ENCODE measurements around the gene ZNF318.

ZNF318 gene

GRCh38 chr6:43407296-43407695 is 37.8 kb upstream of the ZNF318 start:
- DNase-seq, result no peak
- H3K4me3 ChIP-seq (ENCODE audit: low read depth, low read length), result no peak overlapping the region
- H3K9me3 ChIP-seq (ENCODE audit: severe bottlenecking), result peaks cover 8% of the 10 kb centered on the region
- no peaks in the 10 kb centered on the region for H3K36me3 ChIP-seq
- H3K27me3 ChIP-seq (ENCODE audit: insufficient read depth, low read depth, severe bottlenecking), result no peaks in the 10 kb centered on the region
- H3K27ac ChIP-seq, result no peak overlapping the region
- TF ChIP-seq CTCF (IDR thresholded peaks at IDR 0.05; ENCODE audit: low read depth, low read length), result no peak

GRCh38 chr6:43405354-43405753 is 35.9 kb upstream of the ZNF318 start:
- DNase-seq, result no peak
- Histone ChIP-seq H3K4me3 (ENCODE audit: low read depth, low read length) (no peak overlapping the region), H3K27me3 (ENCODE audit: insufficient read depth, low read depth, severe bottlenecking) (no peaks in the 10 kb centered on the region), H3K9me3 (ENCODE audit: severe bottlenecking) (peaks cover 3% of the 10 kb centered on the region), H3K36me3 (no peaks in the 10 kb centered on the region), H3K27ac (no peak overlapping the region)
- no peak for TF ChIP-seq CTCF (IDR thresholded peaks at IDR 0.05; ENCODE audit: low read depth, low read length)

GRCh38 chr6:43402820-43403219 is 33.4 kb upstream of the ZNF318 start:
- no peaks in the 10 kb centered on the region for H3K36me3 ChIP-seq
- no peaks in the 10 kb centered on the region for H3K9me3 ChIP-seq (ENCODE audit: severe bottlenecking)
- H3K27me3 ChIP-seq (ENCODE audit: insufficient read depth, low read depth, severe bottlenecking), result no peaks in the 10 kb centered on the region
- peak; percentile 47 for DNase-seq
- no peak overlapping the region for H3K27ac ChIP-seq
- no peak overlapping the region for H3K4me3 ChIP-seq (ENCODE audit: low read depth, low read length)
- TF ChIP-seq CTCF (IDR thresholded peaks at IDR 0.05; ENCODE audit: low read depth, low read length), result peak; percentile 56

DNA sequence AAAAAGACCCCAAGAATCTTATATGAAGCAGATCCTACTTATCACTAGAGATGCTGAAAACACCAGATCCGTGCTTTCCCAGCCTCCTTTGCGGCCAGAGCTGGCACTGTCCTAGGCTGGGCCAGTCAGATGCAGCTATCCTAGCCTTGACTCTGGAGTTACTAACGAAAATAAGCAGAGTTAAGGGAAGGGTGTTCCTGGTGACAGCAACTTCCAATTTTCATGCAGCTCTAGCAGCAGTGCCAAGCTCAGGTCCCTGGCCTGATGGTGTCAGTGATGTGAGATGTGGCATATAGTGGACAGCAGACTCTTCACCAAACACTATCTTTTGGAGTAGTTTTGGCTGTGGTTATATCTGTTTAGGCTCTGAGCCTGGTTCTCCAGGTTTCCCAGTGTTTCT is 32.3 kb upstream of the ZNF318 start:
- TF ChIP-seq CTCF (IDR thresholded peaks at IDR 0.05; ENCODE audit: low read depth, low read length), result no peak
- H3K4me3 ChIP-seq (ENCODE audit: low read depth, low read length), result no peak overlapping the region
- no peak for DNase-seq
- H3K36me3 ChIP-seq, result no peaks in the 10 kb centered on the region
- H3K9me3 ChIP-seq (ENCODE audit: severe bottlenecking), result no peaks in the 10 kb centered on the region
- H3K27me3 ChIP-seq (ENCODE audit: insufficient read depth, low read depth, severe bottlenecking), result no peaks in the 10 kb centered on the region
- H3K27ac ChIP-seq, result no peak overlapping the region

GRCh38 chr6:43399932-43400487 is 30.6 kb upstream of the ZNF318 start:
- no peak overlapping the region for H3K4me3 ChIP-seq (ENCODE audit: low read depth, low read length)
- H3K9me3 ChIP-seq (ENCODE audit: severe bottlenecking), result peaks cover 3% of the 10 kb centered on the region
- DNase-seq, result no peak
- TF ChIP-seq CTCF (IDR thresholded peaks at IDR 0.05; ENCODE audit: low read depth, low read length), result no peak
- no peaks in the 10 kb centered on the region for H3K36me3 ChIP-seq
- no peak overlapping the region for H3K27ac ChIP-seq
- H3K27me3 ChIP-seq (ENCODE audit: insufficient read depth, low read depth, severe bottlenecking), result no peaks in the 10 kb centered on the region
